Adrenal gland (tissue), 12 donors: ENCODE measurements around the gene INPP4B. TPM values are rescaled to one million over a fixed set of nuclear protein-coding genes. Genes with fewer than 3 reads are reported as not detected.

Experiments
- DNase-seq, 7 donors: peaks; one replicate each; pipeline ENCODE4 v3.0.0-alpha.2; 2019 to 2020
- H3K27ac ChIP-seq, 5 donors: fragments of 200-600 bp; sonication (generic) in 4 of 5; 1 replicate in 3 of 5; 2 replicates in 2 of 5; pipeline versions ENCODE4 v1.5.1 to v1.8.0; 2016 to 2020; ENCODE audit warnings: mild to moderate bottlenecking in 1 of 5
- H3K27me3 ChIP-seq: fragments of 200-600 bp; 2 replicates; pipeline ENCODE4 v1.8.0; 2021
- H3K36me3 ChIP-seq, 2 donors: fragments of 200-600 bp; replicated peaks in 1 of 2; 1 replicate in 1 of 2; 2 replicates in 1 of 2; pipeline versions ENCODE4 v1.5.1 to v1.8.0; 2018 to 2022
- H3K4me1 ChIP-seq, 2 donors: fragments of 200-600 bp; replicated peaks in 1 of 2; 1 replicate in 1 of 2; 2 replicates in 1 of 2; pipeline versions ENCODE4 v1.5.1 to v1.8.0; 2018 to 2021
- H3K4me3 ChIP-seq, 4 donors: fragments of 200-600 bp; sonication (generic) in 3 of 4; one replicate each; pipeline ENCODE4 v1.5.1; 2016 to 2018
- H3K9me3 ChIP-seq, 3 donors: fragments of 200-600 bp; sonication (generic) in 1 of 3; replicated peaks in 1 of 3; 1 replicate in 2 of 3; 2 replicates in 1 of 3; pipeline versions ENCODE4 v1.5.1 to v1.8.0; 2016 to 2021
- CTCF ChIP-seq, 6 experiments: fragments of 450-650 bp in 4 of 6; fragments of 200-600 bp in 2 of 6; sonication (generic) in 1 of 6; IDR thresholded peaks; 1 replicate in 5 of 6; 2 replicates in 1 of 6; pipeline versions ENCODE4 v1.5.1 to v1.8.0; 2016 to 2021; ENCODE audit warnings: antibody characterized with exemption in 6 of 6, mild to moderate bottlenecking in 2 of 6, moderate library complexity in 1 of 6
- POLR2A ChIP-seq, 2 donors: fragments of 450-650 bp; IDR thresholded peaks; one replicate each; pipeline ENCODE4 v1.6.1; 2017; ENCODE audit warnings: antibody characterized with exemption in 2 of 2, mild to moderate bottlenecking in 2 of 2, moderate library complexity in 1 of 2
- WGBS, 4 donors: extraction: QIAGEN DNeasy Blood & Tissue Kit in 2 of 4; methylation state at CpG; one replicate each; pipeline versions ENCODE4 v1.1.5 to v1.1.7; 2013 to 2017; 5-methylcytosine and 5-hydroxymethylcytosine counted together
- intact Hi-C, 2 donors: fragments of 100-400 bp; cut with DNase I; formaldehyde crosslinking; loops; one replicate each; pipeline versions ENCODE4 v1.14.1 to v1.15.0; 2022 to 2023
- polyA plus RNA-seq, 3 donors: library from polyadenylated mRNA; stranded (reverse); fragments of 200-250 nt in 2 of 3; fragments of 350-450 nt in 1 of 3; fragmentation: Illumina TruSeq in 1 of 3; extraction: RNeasy Lipid Tissue Mini Kit (QIAGEN cat#74804) in 1 of 3; gene quantifications; one replicate each; pipeline ENCODE4 v1.2.3, GENCODE V29; 2013 to 2014
- total RNA-seq, 9 donors: library from RNA; depleted of rRNA in 4 of 9; stranded (reverse); fragments of >200 nt in 4 of 9; fragments of 120-200 nt in 1 of 9; fragmentation: NEBNext Ultra II Directional in 1 of 9; extraction: Animal tissue kit (Norgen Biotek cat#: 25700) in 1 of 9; gene quantifications; one replicate each; pipeline versions ENCODE4 v1.1.0 to v1.2.4, GENCODE V29; 2013 to 2023
- donor health status: healthy with polysubstance abuse.
- donor health status: Bipolar disorder and iron deficiency.
- donor health status: DM: yes; HTN: yes; CAD: no.
- donor health status: DM: no; HTN: no; CAD: no.
- donor health status: DM: no; HTN: no; CAD: no.
- donor health status: DM: yes; HTN: yes; CAD: no.

Gene INPP4B
- total and polyA plus RNA-seq, 12 donors = 2.2 to 21.6 (median 11.8) TPM

GRCh38 chr4:142311916-142312315, 534.2 kb downstream of the INPP4B start:
- H3K27ac ChIP-seq = no peak overlapping the region

GRCh38 chr4:142309772-142310171, 536.3 kb downstream of the INPP4B start:
- no peak overlapping the region for H3K4me3 ChIP-seq
- intact Hi-C loops = no loop called here
- no peak overlapping the region for H3K27ac ChIP-seq
- DNase-seq = no peak
- H3K9me3 ChIP-seq = no peaks in the 10 kb centered on the region
- WGBS, 4 donors = 92 to 100% (median 98%) methylated on average over 1 of the region's 1 CpG
- no peaks in the 10 kb centered on the region for H3K27me3 ChIP-seq
- H3K36me3 ChIP-seq = no peaks in the 10 kb centered on the region
- no peaks in the 10 kb centered on the region for H3K4me1 ChIP-seq
- no peak for TF ChIP-seq CTCF (IDR thresholded peaks at IDR 0.05)
- no peak for TF ChIP-seq POLR2A (IDR thresholded peaks at IDR 0.05)

More at GRCh38 chr4:142311916-142312315, 534.2 kb downstream of the INPP4B start:
- H3K36me3 ChIP-seq = no peaks in the 10 kb centered on the region
- H3K4me3 ChIP-seq = no peak overlapping the region
- TF ChIP-seq CTCF (IDR thresholded peaks at IDR 0.05) = no peak
- TF ChIP-seq POLR2A (IDR thresholded peaks at IDR 0.05) = no peak
- H3K4me1 ChIP-seq = peaks cover 0 to 6% of the 10 kb centered on the region in 2 donors
- DNase-seq = no peak
- intact Hi-C loops = no loop called here
- no peaks in the 10 kb centered on the region for H3K9me3 ChIP-seq
- WGBS, 4 donors = 47 to 93% (median 69%) methylated on average over 6 of the region's 6 CpGs
- no peaks in the 10 kb centered on the region for H3K27me3 ChIP-seq

GRCh38 chr4:142307857-142308256, 538.2 kb downstream of the INPP4B start:
- no peak overlapping the region for H3K27ac ChIP-seq
- intact Hi-C loops = no loop called here

GRCh38 chr4:142297313-142297712, 548.8 kb downstream of the INPP4B start:
- no peak for DNase-seq
- intact Hi-C loops = no loop called here
- Histone ChIP-seq H3K27ac (no peak overlapping the region), H3K9me3 (no peaks in the 10 kb centered on the region), H3K4me1 (no peaks in the 10 kb centered on the region), H3K36me3 (no peaks in the 10 kb centered on the region), H3K27me3 (no peaks in the 10 kb centered on the region), H3K4me3 (no peak overlapping the region)
- 90 to 95% (median 94%) methylated on average over 4 of the region's 4 CpGs for WGBS, 4 donors
- TF ChIP-seq CTCF (IDR thresholded peaks at IDR 0.05) (no peak), POLR2A (IDR thresholded peaks at IDR 0.05) (no peak)

More at GRCh38 chr4:142307857-142308256, 538.2 kb downstream of the INPP4B start:
- peak in 2 of 7 donors; percentile 11 to 19 for DNase-seq
- Histone ChIP-seq H3K4me1 (no peaks in the 10 kb centered on the region), H3K9me3 (no peaks in the 10 kb centered on the region), H3K4me3 (no peak overlapping the region), H3K36me3 (no peaks in the 10 kb centered on the region), H3K27me3 (no peaks in the 10 kb centered on the region)
- no peak for TF ChIP-seq POLR2A (IDR thresholded peaks at IDR 0.05)
- no peak for TF ChIP-seq CTCF (IDR thresholded peaks at IDR 0.05)
- 54 to 57% (median 56%) methylated on average over 2 of the region's 2 CpGs for WGBS, 4 donors
